HG02973 (cell line): Measurements from ENCODE around the gene KCNT1.

Experiments used
- ATAC-seq: cut with Tn5 transposase; IDR thresholded peaks from one replicate; pipeline ENCODE4 v1.9.1; 2021; ENCODE audit warnings: moderate library complexity; ENCODE audit not compliant: unreplicated experiment

The KCNT1 gene

GRCh38 chr9:135777623-135778177 is 75.7 kb downstream of the KCNT1 start:
- no peak for ATAC-seq

- ATAC-seq: no peak
Measured at GRCh38 chr9:135778421-135778820, 76.4 kb downstream of the KCNT1 start.

DNA sequence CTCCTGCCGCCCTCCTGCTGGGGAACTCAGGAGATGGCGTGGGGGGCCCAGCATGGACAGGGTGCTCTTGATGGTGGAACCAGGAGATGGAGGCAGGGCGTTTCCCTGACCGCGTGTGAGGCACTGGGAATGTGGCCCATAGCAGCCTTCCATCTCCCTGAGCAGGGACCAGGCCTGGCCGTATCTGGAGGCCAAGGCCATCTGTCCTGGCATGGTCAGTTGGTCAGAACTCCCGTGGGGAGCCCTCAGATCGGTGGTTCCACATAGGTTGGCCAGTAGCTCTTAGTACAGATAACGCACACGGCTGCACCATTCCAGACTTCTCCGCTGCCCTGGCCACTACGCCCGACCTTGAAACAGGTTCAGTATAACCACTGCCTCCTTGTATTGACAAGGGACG is 77.6 kb downstream of the KCNT1 start:
- ATAC-seq: no peak

- no peak for ATAC-seq
Measured at GRCh38 chr9:135780086-135780485, 78.1 kb downstream of the KCNT1 start.

DNA sequence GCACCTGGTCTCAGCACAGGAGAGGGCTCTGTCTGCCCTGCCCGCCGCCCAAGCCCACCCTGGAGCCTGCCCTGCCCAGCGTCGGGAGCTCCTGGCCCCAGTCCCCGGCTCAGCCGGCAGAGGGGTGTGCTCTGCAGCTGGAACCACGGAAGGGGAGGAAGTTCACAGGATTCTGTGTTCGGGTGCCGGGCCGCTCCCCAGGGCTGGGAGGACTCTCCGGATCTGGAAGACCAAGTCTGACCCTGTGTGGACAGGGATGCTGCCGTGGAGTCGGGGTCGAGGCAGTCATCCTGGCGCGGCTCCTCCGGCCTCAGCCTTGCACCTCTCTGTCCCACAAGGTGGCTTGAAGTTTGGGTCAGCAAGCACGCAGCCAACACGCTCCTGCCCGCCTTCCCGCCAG is 78.6 kb downstream of the KCNT1 start:
- ATAC-seq: no peak

DNA sequence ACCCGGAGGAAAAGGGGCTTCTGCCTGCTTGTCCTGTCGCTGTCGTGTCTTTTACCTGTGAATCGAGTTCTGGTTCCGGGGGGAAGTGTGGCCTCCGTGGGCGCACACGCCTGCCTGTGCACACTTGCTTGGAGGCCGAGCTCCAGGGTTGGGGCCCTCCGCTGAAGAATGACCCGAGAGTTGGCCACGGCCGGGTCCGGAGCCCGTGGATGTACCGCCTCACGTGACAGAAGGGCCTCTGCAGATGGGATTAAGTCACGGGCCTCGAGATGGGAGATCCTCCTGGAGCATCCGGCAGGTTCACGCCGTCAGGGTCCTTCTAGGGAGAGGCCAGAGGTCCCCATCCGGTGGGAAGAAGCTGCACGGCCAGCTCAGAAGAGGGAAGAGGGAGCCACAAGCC is 81.0 kb downstream of the KCNT1 start:
- no peak for ATAC-seq

DNA sequence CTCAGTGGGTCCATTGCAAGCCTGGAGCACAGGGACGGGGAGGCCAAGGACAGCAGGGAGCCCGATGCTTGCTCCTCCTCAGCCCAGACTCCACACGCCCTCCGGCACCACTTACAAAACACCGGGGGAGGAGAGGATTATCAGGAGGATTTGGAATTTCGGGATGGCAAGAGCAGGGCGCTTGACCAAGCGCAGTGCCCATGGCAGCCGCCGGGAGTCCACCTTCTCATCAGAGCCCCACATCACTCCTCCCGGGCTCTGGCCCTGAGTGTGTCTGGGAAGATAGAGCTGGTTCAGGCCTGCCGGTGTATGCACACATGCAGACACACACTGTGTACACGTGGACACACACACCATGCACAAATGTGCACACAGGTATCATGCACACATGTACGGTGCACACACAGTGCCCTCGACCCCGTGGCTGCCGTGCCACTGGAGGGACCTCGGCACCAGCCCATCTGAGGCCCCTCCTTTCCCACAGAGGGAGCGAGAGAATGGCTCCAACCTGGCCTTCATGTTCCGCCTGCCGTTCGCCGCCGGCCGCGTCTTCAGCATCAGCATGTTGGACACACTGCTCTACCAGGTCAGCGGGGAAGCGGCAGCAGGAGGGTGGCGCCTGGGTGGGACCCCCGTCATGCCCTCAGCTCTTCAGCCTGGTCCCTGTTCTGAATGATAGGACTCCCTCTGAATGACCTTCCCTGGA is 81.7 kb downstream of the KCNT1 start:
- no peak for ATAC-seq

- ATAC-seq: no peak
Measured at GRCh38 chr9:135785013-135785575, 83.1 kb downstream of the KCNT1 start.

DNA sequence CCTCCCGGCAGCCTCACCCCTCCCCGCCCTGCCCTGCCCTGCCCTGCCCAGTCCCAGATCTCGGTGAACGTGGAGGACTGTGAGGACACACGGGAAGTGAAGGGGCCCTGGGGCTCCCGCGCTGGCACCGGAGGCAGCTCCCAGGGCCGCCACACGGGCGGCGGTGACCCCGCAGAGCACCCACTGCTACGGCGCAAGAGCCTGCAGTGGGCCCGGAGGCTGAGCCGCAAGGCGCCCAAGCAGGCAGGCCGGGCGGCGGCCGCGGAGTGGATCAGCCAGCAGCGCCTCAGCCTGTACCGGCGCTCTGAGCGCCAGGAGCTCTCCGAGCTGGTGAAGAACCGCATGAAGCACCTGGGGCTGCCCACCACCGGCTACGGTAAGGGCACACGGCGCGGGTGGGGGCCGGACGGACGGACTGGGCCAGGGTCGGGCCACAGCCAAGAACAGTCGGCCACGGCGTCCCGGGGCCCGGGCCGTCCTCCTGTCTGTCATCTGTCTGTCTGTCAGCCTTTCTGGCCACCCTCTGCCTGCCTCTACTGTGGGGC is 84.2 kb downstream of the KCNT1 start:
- no peak for ATAC-seq

- ATAC-seq: no peak
Measured at GRCh38 chr9:135787317-135787716, 85.3 kb downstream of the KCNT1 start.

DNA sequence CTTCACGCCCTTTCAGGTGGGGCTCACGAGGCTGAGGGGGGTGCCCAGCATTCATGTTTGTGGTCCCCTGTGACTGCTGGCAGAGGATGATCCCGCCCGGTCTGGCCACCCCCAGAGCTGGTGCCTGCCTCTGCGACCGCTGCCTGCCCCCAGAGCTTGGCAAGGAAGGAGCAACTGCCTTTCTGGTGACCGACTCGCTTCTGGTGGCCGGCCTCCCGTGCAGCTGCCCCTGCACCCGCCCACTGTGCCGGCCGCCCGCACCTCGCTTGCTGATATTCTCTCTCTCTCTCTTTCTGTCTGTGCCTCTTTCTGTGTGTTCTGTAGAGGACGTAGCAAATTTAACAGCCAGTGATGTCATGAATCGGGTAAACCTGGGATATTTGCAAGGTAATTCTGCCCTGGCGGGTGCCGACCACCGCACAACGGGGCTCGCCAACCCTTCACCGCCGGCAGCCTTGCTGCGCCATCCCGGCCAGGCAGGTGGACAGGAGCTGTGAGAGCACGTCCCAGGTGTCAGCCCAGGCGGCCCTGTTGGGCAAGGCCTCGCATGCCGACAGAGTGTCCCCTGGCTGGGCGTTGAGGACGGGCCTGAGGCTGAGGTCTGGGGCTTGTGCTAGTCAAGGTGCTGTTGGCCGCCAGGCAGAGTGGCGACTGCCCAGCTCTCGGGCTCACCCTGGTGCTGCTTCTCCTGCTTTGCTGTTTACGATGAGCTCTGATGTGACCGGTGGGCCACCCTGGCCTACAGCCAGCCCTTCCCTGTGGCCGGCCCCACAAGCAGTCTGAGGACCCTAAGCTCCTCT is 86.0 kb downstream of the KCNT1 start:
- ATAC-seq: no peak

DNA sequence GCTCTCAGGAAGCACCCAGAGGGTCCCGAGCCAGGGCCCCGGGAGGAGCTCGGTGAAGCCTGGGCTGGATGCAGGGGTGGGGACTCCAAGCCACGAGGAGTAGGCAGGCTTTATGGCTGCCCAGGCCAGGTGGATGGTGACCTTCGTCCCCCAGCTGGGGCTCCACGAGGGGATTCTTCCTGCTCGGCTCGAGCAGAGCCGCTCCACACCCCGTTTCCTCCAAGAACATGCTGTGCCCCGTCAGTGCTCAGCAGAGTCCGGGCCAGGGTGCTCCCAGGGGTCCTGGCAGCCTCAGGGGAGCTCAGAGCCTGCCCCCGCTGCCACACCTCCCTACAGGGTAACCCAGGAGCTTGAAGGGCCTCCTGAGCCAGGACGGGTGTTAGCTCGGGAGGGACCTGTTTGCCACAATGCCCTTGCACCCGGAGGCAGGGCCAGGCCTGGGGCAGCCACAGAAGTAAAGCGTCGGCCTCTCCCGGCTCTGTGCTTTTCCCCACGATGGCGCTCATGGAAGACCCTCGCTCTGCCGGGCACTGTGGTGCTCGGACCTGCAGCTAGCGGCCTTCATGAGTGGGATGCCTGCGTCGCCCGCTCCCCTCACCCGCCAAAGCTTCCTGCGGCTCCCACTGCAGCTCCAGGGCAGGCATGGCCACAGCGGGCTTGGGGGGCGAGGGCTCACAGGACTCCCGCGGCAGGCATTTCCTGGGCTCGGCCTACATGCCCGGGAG is 86.8 kb downstream of the KCNT1 start:
- no peak for ATAC-seq

DNA sequence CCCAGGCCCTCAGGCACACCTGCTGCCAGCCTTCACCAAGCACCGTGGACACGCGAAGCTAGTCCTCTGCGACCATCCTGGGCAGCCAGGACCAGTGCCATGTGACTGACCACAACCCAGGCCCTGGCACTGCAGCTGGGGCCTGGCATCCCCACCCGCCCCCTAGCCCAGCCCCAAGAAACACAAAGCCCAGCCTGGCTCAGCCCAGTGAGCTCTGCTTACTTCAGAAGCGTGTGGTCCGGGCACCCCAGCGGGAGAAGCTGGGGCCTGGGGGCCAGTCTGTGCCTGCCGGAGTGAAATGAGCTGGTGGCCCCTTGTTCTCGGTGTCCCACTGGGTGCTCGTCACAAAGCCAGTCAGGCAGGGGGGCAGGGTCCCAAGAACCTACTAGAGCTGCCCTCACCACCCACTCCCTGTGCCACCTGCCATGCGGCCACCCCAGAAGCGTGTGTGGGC is 87.9 kb downstream of the KCNT1 start:
- no peak for ATAC-seq

- no peak for ATAC-seq
Measured at GRCh38 chr9:135790356-135790755, 88.4 kb downstream of the KCNT1 start.

- ATAC-seq: no peak
Measured at GRCh38 chr9:135790850-135791249, 88.9 kb downstream of the KCNT1 start.

GRCh38 chr9:135791431-135792267 is 89.7 kb downstream of the KCNT1 start:
- ATAC-seq: no peak

GRCh38 chr9:135792268-135793128 is 90.5 kb downstream of the KCNT1 start:
- ATAC-seq: no peak

GRCh38 chr9:135793221-135794056 is 91.5 kb downstream of the KCNT1 start:
- ATAC-seq: no peak
